H1 (cell line): ENCODE results near the gene SCAMP5. TPM values are rescaled to one million over a fixed set of nuclear protein-coding genes. Genes with fewer than 3 reads are reported as not detected.

ENCODE experiments used
- CTCF ChIA-PET: fragments of 300-600 bp; sonication (Branson Sonifier 250); formaldehyde crosslinking; loops from one replicate; lab custom pipeline; 2021; ENCODE audit not compliant: partially characterized antibody; lab: Charles Lee
- POLR2A ChIA-PET: fragments of 300-600 bp; sonication (Branson Sonifier 250); formaldehyde crosslinking; loops from one replicate; lab custom pipeline; 2021; ENCODE audit warnings: inconsistent platforms; ENCODE audit not compliant: partially characterized antibody; lab: Charles Lee
- DNase-seq, 2 experiments: peaks; one replicate each; pipeline versions ENCODE4 v3.0.0 to v3.0.0-alpha.2; 2010 to 2022; ENCODE audit warnings: low spot score in 2 of 2, low read depth in 1 of 2, mixed read lengths in 1 of 2
- FAIRE-seq: peaks from 2 replicates; lab custom pipeline; 2011; peaks lifted over from hg19 to GRCh38; lab: Jason Lieb, UNC
- H2AFZ ChIP-seq: 2 replicates; pipeline ENCODE4 v1.8.1; 2012; ENCODE audit warnings: low read length, inconsistent platforms
- H2AK5ac ChIP-seq: 2 replicates; pipeline ENCODE4 v1.6.1; 2013; ENCODE audit warnings: low read depth, low read length
- H2BK120ac ChIP-seq: replicated peaks from 2 replicates; pipeline ENCODE3; 2013; ENCODE audit warnings: low read depth, low read length, inconsistent platforms
- H2BK12ac ChIP-seq: 2 replicates; pipeline ENCODE4 v1.6.1; 2013; ENCODE audit warnings: low read depth, low read length
- H2BK15ac ChIP-seq: 2 replicates; pipeline ENCODE4 v1.6.1; 2013; ENCODE audit warnings: low read length
- H2BK20ac ChIP-seq: 2 replicates; pipeline ENCODE4 v1.6.1; 2013; ENCODE audit warnings: low read length
- H2BK5ac ChIP-seq: 2 replicates; pipeline ENCODE4 v1.6.1; 2013; ENCODE audit warnings: low read depth, low read length
- H3K14ac ChIP-seq: 2 replicates; pipeline ENCODE4 v1.6.1; 2013; ENCODE audit warnings: inconsistent platforms; ENCODE audit not compliant: insufficient read length
- H3K18ac ChIP-seq: 2 replicates; pipeline ENCODE4 v1.6.1; 2013; ENCODE audit warnings: low read length; ENCODE audit errors: extremely low read depth
- H3K23ac ChIP-seq: 2 replicates; pipeline ENCODE4 v1.6.1; 2013; ENCODE audit warnings: inconsistent platforms; ENCODE audit not compliant: insufficient read length
- H3K23me2 ChIP-seq: 2 replicates; pipeline ENCODE4 v1.6.1; 2013; ENCODE audit warnings: low read depth, low read length
- H3K27ac ChIP-seq: 2 replicates; pipeline ENCODE4 v1.6.1; 2011; ENCODE audit warnings: low read depth, low read length, inconsistent platforms
- H3K27me3 ChIP-seq, 4 experiments: replicated peaks in 1 of 4; 1 replicate in 1 of 4; 2 replicates in 3 of 4; pipeline versions ENCODE4 v1.6.1 to v1.8.1; 2011 to 2013; ENCODE audit warnings: low read length in 3 of 4, mild to moderate bottlenecking in 3 of 4, inconsistent platforms in 2 of 4, mixed read lengths in 2 of 4, moderate library complexity in 1 of 4; ENCODE audit not compliant: control insufficient read depth in 3 of 4, insufficient read depth in 3 of 4; ENCODE audit errors: extremely low read depth in 1 of 4
- H3K36me3 ChIP-seq, 4 experiments: 2 replicates each; pipeline versions ENCODE4 v1.6.1 to v1.8.1; 2011 to 2013; ENCODE audit warnings: mild to moderate bottlenecking in 4 of 4, low read length in 3 of 4, moderate library complexity in 2 of 4, control low read depth in 1 of 4, inconsistent platforms in 1 of 4; ENCODE audit not compliant: insufficient read depth in 4 of 4, control insufficient read depth in 2 of 4
- H3K4ac ChIP-seq: replicated peaks from 2 replicates; pipeline ENCODE3; 2013; ENCODE audit warnings: low read length, low read depth, mixed read lengths, inconsistent platforms; ENCODE audit not compliant: insufficient read length
- H3K4me1 ChIP-seq, 4 experiments: replicated peaks in 1 of 4; 1 replicate in 1 of 4; 2 replicates in 3 of 4; pipeline versions ENCODE4 v1.6.1 to v1.8.1; 2011 to 2013; ENCODE audit warnings: low read length in 3 of 4, inconsistent platforms in 2 of 4, mixed read lengths in 1 of 4; ENCODE audit not compliant: insufficient read depth in 4 of 4, control insufficient read depth in 3 of 4
- H3K4me2 ChIP-seq, 2 experiments: 2 replicates each; pipeline versions ENCODE4 v1.6.1 to v1.8.1; 2011 to 2013; ENCODE audit warnings: low read depth in 2 of 2, low read length in 2 of 2, control low read depth in 1 of 2, inconsistent platforms in 1 of 2, mild to moderate bottlenecking in 1 of 2; ENCODE audit not compliant: insufficient read depth in 1 of 2
- H3K4me3 ChIP-seq, 4 experiments: fragments of 200-600, 300-600 bp in 1 of 4; sonication (generic), shearing (Covaris generic), sonication (Bioruptor Twin) in 1 of 4; 2 replicates each; pipeline versions ENCODE4 v1.5.1 to v1.8.1; 2011 to 2016; ENCODE audit warnings: low read length in 4 of 4, low read depth in 3 of 4, control low read depth in 2 of 4, inconsistent platforms in 2 of 4, mild to moderate bottlenecking in 2 of 4, mixed read lengths in 1 of 4, moderate library complexity in 1 of 4; ENCODE audit not compliant: insufficient read depth in 2 of 4; ENCODE audit errors: extremely low read depth in 1 of 4
- H3K56ac ChIP-seq: replicated peaks from 2 replicates; pipeline ENCODE3; 2013; ENCODE audit warnings: low read depth, mild to moderate bottlenecking, mixed read lengths, low read length, inconsistent platforms; ENCODE audit not compliant: insufficient read length
- H3K79me1 ChIP-seq: 2 replicates; pipeline ENCODE4 v1.6.1; 2013; ENCODE audit warnings: low read depth, low read length, control low read depth
- H3K79me2 ChIP-seq, 2 experiments: 2 replicates each; pipeline versions ENCODE4 v1.6.1 to v1.8.1; 2012 to 2013; ENCODE audit warnings: low read length in 2 of 2, mild to moderate bottlenecking in 2 of 2, inconsistent platforms in 1 of 2; ENCODE audit not compliant: insufficient read depth in 2 of 2, control insufficient read depth in 1 of 2
- H3K9ac ChIP-seq, 4 experiments: replicated peaks in 1 of 4; 1 replicate in 1 of 4; 2 replicates in 3 of 4; pipeline versions ENCODE4 v1.6.1 to v1.8.1; 2011 to 2013; ENCODE audit warnings: low read depth in 3 of 4, low read length in 3 of 4, control low read depth in 2 of 4, mild to moderate bottlenecking in 2 of 4, moderate library complexity in 2 of 4, inconsistent platforms in 1 of 4; ENCODE audit errors: extremely low read depth in 1 of 4
- H3K9me3 ChIP-seq, 2 experiments: 2 replicates each; pipeline versions ENCODE4 v1.6.1 to v1.8.1; 2012 to 2013; ENCODE audit warnings: mild to moderate bottlenecking in 2 of 2, moderate library complexity in 2 of 2, control low read depth in 1 of 2, inconsistent platforms in 1 of 2, low read depth in 1 of 2, low read length in 1 of 2, mixed read lengths in 1 of 2; ENCODE audit not compliant: insufficient read depth in 2 of 2
- H4K20me1 ChIP-seq, 2 experiments: replicated peaks in 1 of 2; 2 replicates each; pipeline versions ENCODE3 to v1.8.1; 2011 to 2013; ENCODE audit warnings: inconsistent platforms in 2 of 2, low read length in 2 of 2, mild to moderate bottlenecking in 1 of 2; ENCODE audit not compliant: insufficient read depth in 2 of 2, control insufficient read depth in 1 of 2
- H4K5ac ChIP-seq: 2 replicates; pipeline ENCODE4 v1.6.1; 2013; ENCODE audit warnings: low read length, low read depth, mixed read lengths, inconsistent platforms; ENCODE audit not compliant: insufficient read length
- H4K8ac ChIP-seq: 2 replicates; pipeline ENCODE4 v1.8.0; 2013; ENCODE audit warnings: mild to moderate bottlenecking, moderate library complexity, low read length, inconsistent platforms; ENCODE audit not compliant: insufficient read depth; ENCODE audit errors: extremely low read depth
- H4K91ac ChIP-seq: replicated peaks from 2 replicates; pipeline ENCODE3; 2013; ENCODE audit warnings: low read length, mixed read lengths, inconsistent platforms; ENCODE audit not compliant: insufficient read length
- BCL11A ChIP-seq, 2 experiments: IDR thresholded peaks; one replicate each; pipeline ENCODE4 v1.6.1; 2011; ENCODE audit warnings: low read depth in 2 of 2, low read length in 2 of 2, mild to moderate bottlenecking in 2 of 2
- BRCA1 ChIP-seq: IDR thresholded peaks from 2 replicates; pipeline ENCODE4 v1.6.1; 2012; ENCODE audit warnings: low read depth, low read length, improper control_type of control experiment
- CBX8 ChIP-seq: fragments of 300-800, 300-1000 bp; sonication (generic); IDR thresholded peaks from 2 replicates; pipeline ENCODE4 v1.7.1; 2016; ENCODE audit warnings: low read depth, low read length, borderline replicate concordance
- CHD1 ChIP-seq: IDR thresholded peaks from 2 replicates; pipeline ENCODE4 v1.6.1; 2012; ENCODE audit warnings: low read depth, low read length, improper control_type of control experiment
- GABPA ChIP-seq: IDR thresholded peaks from 2 replicates; pipeline ENCODE4 v1.6.1; 2011; ENCODE audit warnings: mild to moderate bottlenecking, low read length, moderate library complexity, borderline replicate concordance; ENCODE audit not compliant: insufficient read depth
- HDAC6 ChIP-seq: IDR thresholded peaks from one replicate; pipeline ENCODE4 v1.7.1; 2012; ENCODE audit warnings: low read depth, mild to moderate bottlenecking, inconsistent platforms, low read length, moderate library complexity
- KDM4A ChIP-seq: IDR thresholded peaks from one replicate; pipeline ENCODE4 v1.7.1; 2012; ENCODE audit warnings: low read depth, mild to moderate bottlenecking, moderate library complexity, low read length, inconsistent platforms; ENCODE audit not compliant: severe bottlenecking
- KDM5A ChIP-seq: fragments of 200-600 bp; IDR thresholded peaks from 2 replicates; pipeline ENCODE4 v1.7.1; 2012; ENCODE audit warnings: mild to moderate bottlenecking, low read length, inconsistent platforms, mixed read lengths
- MAFK ChIP-seq: IDR thresholded peaks from 2 replicates; pipeline ENCODE4 v1.6.1; 2012; ENCODE audit warnings: low read depth, mild to moderate bottlenecking, improper control_type of control experiment, low read length
- RNF2 ChIP-seq: fragments of 200-900, 300-1000 bp; sonication (generic); IDR thresholded peaks from 2 replicates; pipeline ENCODE4 v1.7.1; 2016; ENCODE audit warnings: borderline replicate concordance, low read depth, mild to moderate bottlenecking, antibody characterized with exemption, low read length; ENCODE audit not compliant: poor library complexity, severe bottlenecking; ENCODE audit errors: missing control alignments
- SAP30 ChIP-seq: fragments of 300-600 bp; sonication (generic); IDR thresholded peaks from 2 replicates; pipeline ENCODE4 v1.7.1; 2012; ENCODE audit warnings: low read length, moderate library complexity, mild to moderate bottlenecking, inconsistent platforms; ENCODE audit not compliant: insufficient read depth, insufficient replicate concordance
- SIX5 ChIP-seq: IDR thresholded peaks from 2 replicates; pipeline ENCODE4 v1.6.1; 2011; ENCODE audit warnings: mild to moderate bottlenecking, low read depth, low read length
- SP2 ChIP-seq: IDR thresholded peaks from 2 replicates; pipeline ENCODE4 v1.6.1; 2012; ENCODE audit warnings: mild to moderate bottlenecking, low read length, inconsistent platforms
- SRF ChIP-seq: IDR thresholded peaks from 2 replicates; pipeline ENCODE4 v1.6.1; 2011; ENCODE audit warnings: mild to moderate bottlenecking, low read depth, low read length, moderate library complexity
- WGBS, 2 experiments: shearing (Covaris generic) in 1 of 2; methylation state at CpG; one replicate each; pipeline versions ENCODE4 v1.1.6 to v1.1.7; 2013 to 2015; ENCODE audit warnings: low lambda C conversion rate in 2 of 2, mixed read lengths in 2 of 2, inconsistent platforms in 1 of 2, low coverage in 1 of 2, missing lambda C conversion rate in 1 of 2; ENCODE audit not compliant: insufficient replicate concordance in 2 of 2, insufficient coverage in 1 of 2, insufficient read length in 1 of 2; ENCODE audit errors: extremely low coverage in 1 of 2, missing lambda C conversion rate in 1 of 2; 5-methylcytosine and 5-hydroxymethylcytosine counted together
- polyA plus RNA-seq, 7 experiments: library from polyadenylated mRNA; depleted of rRNA in 3 of 7; stranded (reverse) in 5 of 7; unstranded in 2 of 7; fragments of >200 nt in 5 of 7; fragments of 200-250 nt in 2 of 7; gene quantifications; 1 replicate in 5 of 7; 2 replicates in 1 of 7; 4 replicates in 1 of 7; pipeline versions ENCODE4 v1.2.1 to v1.2.3, GENCODE V29; 2011 to 2013; ENCODE audit warnings: missing spikeins in 2 of 7, mixed read lengths in 2 of 7
- total RNA-seq: library from RNA; stranded (reverse); fragmentation: NEBNext Ultra II Directional; extraction: Animal tissue kit (Norgen Biotek cat#: 25700); gene quantifications from 2 replicates; pipeline ENCODE4 v1.2.1, GENCODE V29; 2021

The SCAMP5 gene
- total and polyA plus RNA-seq, 2 of the 8 experiments (the other 6 are each of a cell fraction or from before 2014, with no cell fraction given) = 55.4 to 94.7 TPM

DNA sequence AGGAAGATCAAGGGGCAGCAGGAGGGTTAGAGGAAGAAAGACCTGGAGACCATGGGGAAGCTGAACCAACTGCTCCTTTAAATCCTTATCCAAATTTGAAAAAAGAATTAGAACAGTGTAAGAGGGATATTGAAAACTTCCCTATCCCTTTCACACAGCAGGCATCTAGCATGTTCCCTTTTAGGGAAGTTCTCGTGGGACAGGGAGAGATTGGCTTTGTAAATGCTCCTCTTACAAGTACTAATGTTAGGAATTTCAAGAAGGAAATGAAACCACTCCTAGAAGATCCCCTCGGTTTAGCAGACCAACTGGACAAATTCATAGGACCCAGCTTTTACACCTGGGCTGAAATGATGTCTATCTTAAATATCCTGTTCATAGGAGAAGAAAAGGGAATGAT lies 69.5 kb downstream of the SCAMP5 start:
- H2AK5ac ChIP-seq = no peak overlapping the region
- DNase-seq = no peak
- no peaks in the 10 kb centered on the region for H4K20me1 ChIP-seq
- WGBS, 2 experiments = 73% methylated on average over 2 of the region's 2 CpGs; no CpG with 5 or more reads in 1 of the 2 experiments
- H4K5ac ChIP-seq = no peak overlapping the region
- no peak overlapping the region for H3K23ac ChIP-seq
- CTCF ChIA-PET = interaction anchor here (1.2 kb wide), 1 partner anchor 21 kb away, joined by 7 read pairs; no protein-coding TSS in a partner anchor
- H3K4me3 ChIP-seq = no peak overlapping the region
- no peaks in the 10 kb centered on the region for H3K79me2 ChIP-seq
- no peak for FAIRE-seq
- no peaks in the 10 kb centered on the region; a peak in 1 of 7 replicates for H3K27me3 ChIP-seq
- peaks cover 0 to 7% of the 10 kb centered on the region in 2 experiments; a peak in 2 of 4 replicates for H3K9me3 ChIP-seq
- no peaks in the 10 kb centered on the region for H3K36me3 ChIP-seq
- H3K14ac ChIP-seq = no peak overlapping the region
- TF ChIP-seq BCL11A (IDR thresholded peaks at IDR 0.05; ENCODE audit: low read depth in 2 of 2, low read length in 2 of 2) (no peak), HDAC6 (no peak), BRCA1 (no peak), SAP30 (no peak), SRF (no peak), SP2 (no peak), GABPA (no peak), KDM5A (no peak), CBX8 (no peak), RNF2 (no peak), CHD1 (no peak), KDM4A (no peak), MAFK (no peak), SIX5 (no peak)
- no peak overlapping the region for H2BK12ac ChIP-seq
- H4K91ac ChIP-seq = no peak overlapping the region
- H2BK15ac ChIP-seq = no peak overlapping the region
- no peak overlapping the region for H3K4ac ChIP-seq
- POLR2A ChIA-PET = interaction anchor here (1.6 kb wide), 1 partner anchor 14 kb away, joined by 3 read pairs; no protein-coding TSS in a partner anchor
- no peak overlapping the region for H2BK20ac ChIP-seq
- no peak overlapping the region for H3K56ac ChIP-seq
- H3K27ac ChIP-seq = no peak overlapping the region
- no peaks in the 10 kb centered on the region for H3K23me2 ChIP-seq
- no peak overlapping the region for H2AFZ ChIP-seq
- no peaks in the 10 kb centered on the region for H3K79me1 ChIP-seq
- no peaks in the 10 kb centered on the region; a peak in 1 of 7 replicates for H3K4me1 ChIP-seq
- no peak overlapping the region for H3K9ac ChIP-seq
- no peak overlapping the region for H3K18ac ChIP-seq
- no peak overlapping the region for H4K8ac ChIP-seq
- no peak overlapping the region for H3K4me2 ChIP-seq
- no peak overlapping the region for H2BK5ac ChIP-seq
- H2BK120ac ChIP-seq = no peak overlapping the region
